Measurements from ENCODE around the gene HOXD9. TPM values are rescaled to one million over a fixed set of nuclear protein-coding genes. Genes with fewer than 3 reads are reported as not detected.

The HOXD9 gene
- total RNA-seq, 1 experiment from 2014 or later, result not detected

GRCh38 chr2:176085120-176085788 is 37.3 kb upstream of the HOXD9 start:
- H3K4me2 ChIP-seq (ENCODE audit: low read length), result 0 out of 2 replicates have a peak overlapping the region, but pooled peaks have one; percentile 81
- intact Hi-C loops (cut with micrococcal nuclease), result loop anchor here (5.0 kb wide), 2 partner anchors 83 to 243 kb away; partner anchors contain the start of gene LNPK
- no peaks in the 10 kb centered on the region for H3K79me2 ChIP-seq (ENCODE audit: low read length)
- H3K4me3 ChIP-seq (ENCODE audit: low read length), result no peak overlapping the region; the same call in 1 of the 2 replicates
- peaks cover 12% of the 10 kb centered on the region for H3K4me1 ChIP-seq (ENCODE audit: insufficient read depth, low read length)
- no peak overlapping the region for H3K9ac ChIP-seq (ENCODE audit: low read length)
- ATAC-seq (no peak), DNase-seq (no peak)
- CTCF ChIA-PET, result interaction anchor here (0.8 to 1.1 kb wide), 2 partner anchors 391 to 395 kb away, joined by 3 to 5 read pairs; no protein-coding TSS in a partner anchor
- no peaks in the 10 kb centered on the region for H3K36me3 ChIP-seq (ENCODE audit: low read depth, low read length)
- POLR2A ChIA-PET (ENCODE audit: unreplicated experiment), result no interaction called here
- H3K9me3 ChIP-seq (ENCODE audit: low read length), result no peaks in the 10 kb centered on the region
- no peaks in the 10 kb centered on the region for H3K9me2 ChIP-seq (replicated peaks; ENCODE audit: low read length)
- TF ChIP-seq EZH2phosphoT487 (IDR thresholded peaks at IDR 0.05; ENCODE audit: borderline replicate concordance, low read length) (no peak), EZH2 (IDR thresholded peaks at IDR 0.05; ENCODE audit: low read length, unreplicated experiment) (no peak), CTCF (conservative IDR thresholded peaks at IDR 0.05; ENCODE audit: low read depth, low read length) (no peak)
- H3K27ac ChIP-seq (ENCODE audit: low read length), result no peak overlapping the region
- BruUV-seq (replicated peaks), result no TSS peak
- H2AFZ ChIP-seq (ENCODE audit: low read length), result peak overlapping the region; percentile 60; the same call in 1 of the 2 replicates
- no peaks in the 10 kb centered on the region for H4K20me1 ChIP-seq (ENCODE audit: low read length)
- peaks cover 41% of the 10 kb centered on the region for H3K27me3 ChIP-seq (ENCODE audit: low read length)
- no peaks in the 10 kb centered on the region for H3F3A ChIP-seq (ENCODE audit: low read length, unreplicated experiment)

GRCh38 chr2:176085861-176086771 is 36.4 kb upstream of the HOXD9 start:
- no peaks in the 10 kb centered on the region for H3F3A ChIP-seq (ENCODE audit: low read length, unreplicated experiment)
- peaks cover 12% of the 10 kb centered on the region for H3K4me1 ChIP-seq (ENCODE audit: insufficient read depth, low read length)
- no peaks in the 10 kb centered on the region for H3K79me2 ChIP-seq (ENCODE audit: low read length)
- peak; percentile 49 for DNase-seq
- peak; percentile 34 for ATAC-seq
- BruUV-seq (replicated peaks), result no TSS peak
- H2AFZ ChIP-seq (ENCODE audit: low read length), result peak overlapping the region; percentile 60; the same call in 1 of the 2 replicates
- no peak overlapping the region for H3K9ac ChIP-seq (ENCODE audit: low read length)
- H3K9me2 ChIP-seq (replicated peaks; ENCODE audit: low read length), result no peaks in the 10 kb centered on the region
- peaks cover 50% of the 10 kb centered on the region for H3K27me3 ChIP-seq (ENCODE audit: low read length)
- H3K4me2 ChIP-seq (ENCODE audit: low read length), result peak overlapping the region; percentile 81
- peak; percentile 83 for TF ChIP-seq CTCF (conservative IDR thresholded peaks at IDR 0.05; ENCODE audit: low read depth, low read length)
- TF ChIP-seq EZH2 (IDR thresholded peaks at IDR 0.05; ENCODE audit: low read length, unreplicated experiment), result no peak
- TF ChIP-seq EZH2phosphoT487 (IDR thresholded peaks at IDR 0.05; ENCODE audit: borderline replicate concordance, low read length), result no peak
- intact Hi-C loops (cut with micrococcal nuclease), result loop anchor here (1.0 to 5.0 kb wide), 5 partner anchors 84 to 719 kb away; partner anchors contain the start of gene LNPK
- no peaks in the 10 kb centered on the region for H3K9me3 ChIP-seq (ENCODE audit: low read length)
- POLR2A ChIA-PET (ENCODE audit: unreplicated experiment), result no interaction called here
- peak overlapping the region; percentile 54 for H3K4me3 ChIP-seq (ENCODE audit: low read length)
- H4K20me1 ChIP-seq (ENCODE audit: low read length), result no peaks in the 10 kb centered on the region
- no peak overlapping the region for H3K27ac ChIP-seq (ENCODE audit: low read length)
- no peaks in the 10 kb centered on the region for H3K36me3 ChIP-seq (ENCODE audit: low read depth, low read length)
- CTCF ChIA-PET, result interaction anchor here (0.6 to 1.1 kb wide), 4 partner anchors 30 to 889 kb away, joined by 3 to 5 read pairs (median 4); no protein-coding TSS in a partner anchor

All from PC-3 (cell line).